Non-pigmented ciliary epithelial cell (primary cell): Measurements from ENCODE around the gene SMAGP.
"Not testable (repeated sequence)": the region's sequence is repeated elsewhere in the genome, so short reads cannot be mapped to it uniquely, and the experiment has no call there.

Source experiments
- DNase-seq: peaks from one replicate; pipeline ENCODE4 v3.0.0-alpha.2; 2010; ENCODE audit warnings: low read depth

SMAGP gene

GRCh38 chr12:51264297-51264696 lies 5.9 kb downstream of the SMAGP start:
- no peak for DNase-seq

GRCh38 chr12:51263341-51263740 lies 6.9 kb downstream of the SMAGP start:
- DNase-seq, result no peak

GRCh38 chr12:51262758-51263177 lies 7.4 kb downstream of the SMAGP start:
- DNase-seq, result no peak

- DNase-seq, result not testable (repeated sequence)
Measured at GRCh38 chr12:51259600-51259999, 10.6 kb downstream of the SMAGP start.

GRCh38 chr12:51254536-51254935 lies 15.7 kb downstream of the SMAGP start:
- no peak for DNase-seq

GRCh38 chr12:51253276-51253675 lies 16.9 kb downstream of the SMAGP start:
- no peak for DNase-seq

- no peak for DNase-seq
Measured at GRCh38 chr12:51247523-51248206, 22.6 kb downstream of the SMAGP start.

- no peak for DNase-seq
Measured at GRCh38 chr12:51246254-51246853, 23.9 kb downstream of the SMAGP start.

- DNase-seq, result no peak
Measured at GRCh38 chr12:51245476-51246253, 24.6 kb downstream of the SMAGP start.

- DNase-seq, result no peak
Measured at GRCh38 chr12:51244269-51244668, 25.9 kb downstream of the SMAGP start.

- no peak for DNase-seq
Measured at GRCh38 chr12:51242876-51243275, 27.3 kb downstream of the SMAGP start.

GRCh38 chr12:51242120-51242519 lies 28.1 kb downstream of the SMAGP start:
- DNase-seq, result no peak

GRCh38 chr12:51240971-51241370 lies 29.2 kb downstream of the SMAGP start:
- peak; percentile 34 for DNase-seq

GRCh38 chr12:51238510-51239334 lies 31.5 kb downstream of the SMAGP start, which contains the start of gene DAZAP2:
Gene DAZAP2, plus strand, starts transcription at chr12:51238826. Its CDS starts 82 bp downstream, at chr12:51238908.
- peak; percentile 60 for DNase-seq

- no peak for DNase-seq
Measured at GRCh38 chr12:51238037-51238509, 32.1 kb downstream of the SMAGP start.

- no peak for DNase-seq
Measured at GRCh38 chr12:51234530-51234929, 35.7 kb downstream of the SMAGP start.

GRCh38 chr12:51232642-51233041 lies 37.6 kb downstream of the SMAGP start:
- no peak for DNase-seq

- no peak for DNase-seq
Measured at GRCh38 chr12:51229116-51229809, 41.0 kb downstream of the SMAGP start.

GRCh38 chr12:51227962-51228361 lies 42.3 kb downstream of the SMAGP start:
- DNase-seq, result no peak

GRCh38 chr12:51227112-51227511 lies 43.1 kb downstream of the SMAGP start:
- DNase-seq, result not testable (repeated sequence)

- no peak for DNase-seq
Measured at GRCh38 chr12:51225771-51226170, 44.4 kb downstream of the SMAGP start.
